ENCODE data around the gene ZNF579.

DNA sequence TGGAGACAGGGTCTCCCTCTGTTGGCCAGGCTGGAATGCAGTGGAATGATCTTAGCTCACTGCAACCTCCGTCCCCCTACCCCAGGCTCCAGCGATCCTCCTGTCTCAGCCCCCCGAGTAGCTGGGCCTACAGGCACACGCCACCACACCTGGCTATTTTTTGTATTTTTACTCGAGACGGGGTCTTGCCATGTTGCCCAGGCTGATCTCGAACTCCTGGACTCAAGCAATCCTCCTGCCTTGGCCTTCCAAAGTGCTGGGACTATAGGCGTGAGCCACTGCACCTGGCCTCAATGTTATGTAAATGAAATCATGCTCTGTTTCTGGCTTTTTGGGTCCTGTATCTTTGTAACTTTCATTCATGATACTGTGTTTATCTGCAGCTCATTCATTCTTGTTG is 8.1 kb upstream of the ZNF579 start:
- TF ChIP-seq CBX5 (IDR thresholded peaks at IDR 0.05; ENCODE audit: low read depth) (no peak), ZNF207 (IDR thresholded peaks at IDR 0.05; ENCODE audit: borderline replicate concordance) (no peak), POLR2AphosphoS5 (IDR thresholded peaks at IDR 0.05; ENCODE audit: low read length) (no peak), EP300 (IDR thresholded peaks at IDR 0.05; ENCODE audit: borderline replicate concordance in 1 of 2, control insufficient read depth in 1 of 2, low read depth in 2 of 2, low read length in 2 of 2) (no peak), PAX8 (IDR thresholded peaks at IDR 0.05) (no peak), GABPA (IDR thresholded peaks at IDR 0.05; ENCODE audit: low read depth) (no peak), MTA2 (IDR thresholded peaks at IDR 0.05; ENCODE audit: low read depth) (no peak), PML (IDR thresholded peaks at IDR 0.05; ENCODE audit: low read length) (no peak), CTCF (IDR thresholded peaks at IDR 0.05 in 2 of 3, conservative IDR thresholded peaks at IDR 0.05 in 1 of 3; ENCODE audit: control insufficient read depth in 2 of 3, extremely low read depth in 1 of 3, insufficient read depth in 1 of 3, low read depth in 3 of 3, low read length in 3 of 3) (no peak), SREBF2 (IDR thresholded peaks at IDR 0.05; ENCODE audit: low read length) (no peak), NR2C2 (IDR thresholded peaks at IDR 0.05; ENCODE audit: borderline replicate concordance, control insufficient read depth, insufficient read length, low read depth) (no peak), BHLHE40 (IDR thresholded peaks at IDR 0.05; ENCODE audit: borderline replicate concordance in 1 of 2, low read depth in 2 of 2, low read length in 1 of 2) (no peak), POLR2A (IDR thresholded peaks at IDR 0.05; ENCODE audit: low read depth, low read length) (no peak)
- TF ChIP-seq, protein P1, sequence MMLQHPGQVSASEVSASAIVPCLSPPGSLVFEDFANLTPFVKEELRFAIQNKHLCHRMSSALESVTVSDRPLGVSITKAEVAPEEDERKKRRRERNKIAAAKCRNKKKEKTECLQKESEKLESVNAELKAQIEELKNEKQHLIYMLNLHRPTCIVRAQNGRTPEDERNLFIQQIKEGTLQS (IDR thresholded peaks at IDR 0.05; ENCODE audit: borderline replicate concordance, extremely low read depth, low read depth, low read length): no peak
